ENCODE measurements around the gene CR1L.
"Not testable (repeated sequence)": the region's sequence is repeated elsewhere in the genome, so short reads cannot be mapped to it uniquely, and the experiment has no call there.

Gene CR1L

GRCh38 chr1:207747627-207748492 is 102.9 kb downstream of the CR1L start:
- no peak for DNase-seq

- DNase-seq: peak; percentile 48
These were observed 104.0 kb downstream of the CR1L start for GRCh38 chr1:207748737-207749528.

GRCh38 chr1:207750631-207751305 is 105.8 kb downstream of the CR1L start:
- DNase-seq: peak; percentile 64

- DNase-seq: not testable (repeated sequence)
These were observed 106.5 kb downstream of the CR1L start for GRCh38 chr1:207751463-207751789.

GRCh38 chr1:207751790-207752455 is 107.0 kb downstream of the CR1L start, which contains the start of gene CD46:
Gene CD46 (plus strand): TSS chr1:207752054. CDS start chr1:207752213, 159 bp downstream.
- DNase-seq: peak; percentile 99

GRCh38 chr1:207752456-207752998 is 107.6 kb downstream of the CR1L start:
- peak; percentile 61 for DNase-seq

- DNase-seq: peak; percentile 42
These were observed 108.7 kb downstream of the CR1L start for GRCh38 chr1:207753611-207754010.

- DNase-seq: no peak
These were observed 109.1 kb downstream of the CR1L start for GRCh38 chr1:207754011-207754410.

GRCh38 chr1:207754974-207755700 is 110.2 kb downstream of the CR1L start:
- peak; percentile 58 for DNase-seq

GRCh38 chr1:207755846-207756693 is 111.1 kb downstream of the CR1L start:
- no peak for DNase-seq

GRCh38 chr1:207762622-207763021 is 117.7 kb downstream of the CR1L start:
- DNase-seq: no peak

- DNase-seq: no peak
These were observed 118.2 kb downstream of the CR1L start for GRCh38 chr1:207763091-207763490.

- DNase-seq: no peak
These were observed 119.0 kb downstream of the CR1L start for GRCh38 chr1:207763972-207764371.

GRCh38 chr1:207766569-207766968 is 121.6 kb downstream of the CR1L start:
- DNase-seq: no peak

- DNase-seq: not testable (repeated sequence)
These were observed 125.6 kb downstream of the CR1L start for GRCh38 chr1:207770514-207770913.
